K562 (cell line): Measurements from ENCODE around the gene GATC. TPM values are rescaled to one million over a fixed set of nuclear protein-coding genes. Genes with fewer than 3 reads are reported as not detected.

ENCODE experiments used
- ESRRA ChIP-seq: fragments of 450-650 bp; IDR thresholded peaks from 2 replicates; pipeline ENCODE4 v1.6.1; 2014; ENCODE audit warnings: low read depth, mild to moderate bottlenecking, moderate library complexity, borderline replicate concordance
- HMBOX1 ChIP-seq: sonication (generic); IDR thresholded peaks from 2 replicates; pipeline ENCODE4 v1.6.1; 2016
- HOMEZ ChIP-seq: fragments of 250-450 bp; sonication (Bioruptor Pico); IDR thresholded peaks from 2 replicates; pipeline ENCODE4 v1.4.0; 2020; ENCODE audit warnings: mild to moderate bottlenecking, moderate library complexity
- JUND ChIP-seq, 2 experiments: IDR thresholded peaks; 2 replicates in 1 of 2; 3 replicates in 1 of 2; pipeline ENCODE4 v1.6.1; 2011; ENCODE audit warnings: borderline replicate concordance in 2 of 2, low read depth in 2 of 2, low read length in 2 of 2, improper control_type of control experiment in 1 of 2, missing biosample characterization in 1 of 2, missing genetic modification characterization in 1 of 2, missing genetic modification reagents in 1 of 2
- KLF1 ChIP-seq: fragments of 450-650 bp; IDR thresholded peaks from 2 replicates; pipeline ENCODE4 v1.6.1; 2016; ENCODE audit warnings: missing genetic modification characterization, missing compliant biosample characterization
- MAZ ChIP-seq, 2 experiments: fragments of 450-650 bp in 1 of 2; sonication (generic) in 1 of 2; formaldehyde crosslinking; IDR thresholded peaks in 1 of 2; conservative IDR thresholded peaks in 1 of 2; 2 replicates each; pipeline versions ENCODE4 v1.4.0 to v1.5.0; 2020; ENCODE audit warnings: mild to moderate bottlenecking in 1 of 2, missing genetic modification reagents in 1 of 2
- MCM2 ChIP-seq: fragments of 450-650 bp; IDR thresholded peaks from 2 replicates; pipeline ENCODE4 v1.6.1; 2017; ENCODE audit warnings: low read depth, mild to moderate bottlenecking
- MEIS2 ChIP-seq: fragments of 450-650 bp; IDR thresholded peaks from 2 replicates; pipeline ENCODE4 v1.6.1; 2014; ENCODE audit warnings: mild to moderate bottlenecking; ENCODE audit not compliant: partially characterized antibody
- MNT ChIP-seq, 2 experiments: fragments of 450-650 bp; conservative IDR thresholded peaks; 2 replicates each; pipeline ENCODE4 v1.6.1; 2017; ENCODE audit warnings: mild to moderate bottlenecking in 2 of 2, moderate library complexity in 2 of 2
- SAP30 ChIP-seq: fragments of 200-600 bp; sonication (generic); IDR thresholded peaks from 2 replicates; pipeline ENCODE4 v1.6.1; 2012; ENCODE audit warnings: borderline replicate concordance, low read depth, mild to moderate bottlenecking, moderate library complexity, low read length, control low read depth, inconsistent platforms; ENCODE audit not compliant: insufficient read depth, poor library complexity, severe bottlenecking
- TCF7L2 ChIP-seq: fragments of 150-350 bp; IDR thresholded peaks from 2 replicates; pipeline ENCODE4 v1.6.1; 2016; ENCODE audit warnings: low read depth, mild to moderate bottlenecking, low read length, moderate library complexity
- ZBTB8A ChIP-seq: fragments of 450-650 bp; IDR thresholded peaks from 2 replicates; pipeline ENCODE4 v1.6.1; 2018; ENCODE audit warnings: mild to moderate bottlenecking, moderate library complexity; ENCODE audit not compliant: partially characterized antibody
- ZHX1 ChIP-seq: fragments of 150-350 bp; conservative IDR thresholded peaks from 2 replicates; pipeline ENCODE4 v1.6.1; 2014; ENCODE audit warnings: low read length
- ZNF212 ChIP-seq: fragments of 450-650 bp; formaldehyde crosslinking; IDR thresholded peaks from 2 replicates; pipeline ENCODE4 v1.4.0; 2020; ENCODE audit warnings: mild to moderate bottlenecking
- ZNF311 ChIP-seq: fragments of 250-450 bp; sonication (Bioruptor Pico); IDR thresholded peaks from 2 replicates; pipeline ENCODE4 v1.4.0; 2020; ENCODE audit warnings: mild to moderate bottlenecking, moderate library complexity
- ZNF449 ChIP-seq: fragments of 250-450 bp; sonication (Bioruptor Pico); IDR thresholded peaks from 2 replicates; pipeline ENCODE4 v1.8.0; 2022; ENCODE audit warnings: moderate library complexity, mild to moderate bottlenecking, inconsistent platforms
- ZNF830 ChIP-seq: fragments of 250-450 bp; sonication (Bioruptor Pico); IDR thresholded peaks from 2 replicates; pipeline ENCODE4 v1.5.0; 2021; ENCODE audit warnings: mild to moderate bottlenecking
- ZZZ3 ChIP-seq: fragments of 450-650 bp; IDR thresholded peaks from 2 replicates; pipeline ENCODE4 v1.6.1; 2016; ENCODE audit warnings: antibody characterized with exemption, mild to moderate bottlenecking, moderate library complexity
- polyA plus RNA-seq, 8 experiments: library from polyadenylated mRNA; depleted of rRNA in 4 of 8; stranded (reverse) in 5 of 8; unstranded in 3 of 8; fragments of >200 nt; fragmentation: Nextera tagmentation in 2 of 8; fragmentation: Illumina TruSeq in 1 of 8; extraction: Ambion mirVana in 2 of 8; extraction: Trizol in 1 of 8; gene quantifications; 2 replicates each; pipeline versions ENCODE4 v1.2.1 to v1.2.3, GENCODE V29; 2011 to 2014; ENCODE audit warnings: inconsistent platforms in 1 of 8, missing spikeins in 1 of 8
- total RNA-seq, 7 experiments: library from RNA; depleted of rRNA in 6 of 7; stranded (reverse); fragments of >200 nt in 6 of 7; fragmentation: Illumina TruSeq in 2 of 7; extraction: Trizol in 2 of 7; gene quantifications; 2 replicates each; pipeline versions ENCODE4 v1.2.1 to v1.2.3, GENCODE V29; 2011 to 2021; ENCODE audit warnings: low replicate concordance in 1 of 7

The GATC gene
- total and polyA plus RNA-seq, 9 of the 15 experiments (the other 6 are each of a cell fraction or from before 2014, with no cell fraction given): 5.8 to 52.6 (median 28.2) TPM

- TF ChIP-seq MNT (conservative IDR thresholded peaks at IDR 0.05): peak in 1 of 2 experiments; percentile 43; a peak in 1 of 4 replicates
- 0 out of 2 replicates have a peak, but pooled peaks have one; percentile 14 for TF ChIP-seq ESRRA
- TF ChIP-seq ZNF830 (CRISPR knock-in tag): no peak
- no peak for TF ChIP-seq HOMEZ (CRISPR knock-in tag)
- TF ChIP-seq JUND (IDR thresholded peaks at IDR 0.05; ENCODE audit: borderline replicate concordance, low read depth, low read length): peak; percentile 22; the same call in 1 of the 2 replicates
- TF ChIP-seq JUND (tag; IDR thresholded peaks at IDR 0.05; ENCODE audit: borderline replicate concordance, low read depth, low read length): 0 out of 3 replicates have a peak, but pooled peaks have one; percentile 5
- no peak for TF ChIP-seq ZNF449 (CRISPR knock-in tag)
- TF ChIP-seq MCM2: no peak
- peak; percentile 56 for TF ChIP-seq SAP30
- no peak for TF ChIP-seq ZZZ3
- TF ChIP-seq ZNF212 (CRISPR knock-in tag): no peak
- no peak for TF ChIP-seq ZHX1
- peak in 1 of 2 experiments; percentile 8; a peak in 1 of 4 replicates for TF ChIP-seq MAZ (CRISPR knock-in tag; conservative IDR thresholded peaks at IDR 0.05 in 1 of 2, IDR thresholded peaks at IDR 0.05 in 1 of 2)
- no peak for TF ChIP-seq ZNF311 (CRISPR knock-in tag)
- peak; percentile 68 for TF ChIP-seq HMBOX1
- TF ChIP-seq ZBTB8A: no peak
- TF ChIP-seq MEIS2: peak; percentile 47
- no peak for TF ChIP-seq TCF7L2
- TF ChIP-seq KLF1 (tag): no peak
These were observed 22.1 kb downstream of the GATC start (continued) for GRCh38 chr12:120468325-120468820.
